HG03103 (cell line): Measurements from ENCODE around the gene MEA1.

Experiments
- ATAC-seq: cut with Tn5 transposase; IDR thresholded peaks from one replicate; pipeline ENCODE4 v1.9.1; 2021; ENCODE audit warnings: low read depth; ENCODE audit not compliant: unreplicated experiment

The MEA1 gene

DNA sequence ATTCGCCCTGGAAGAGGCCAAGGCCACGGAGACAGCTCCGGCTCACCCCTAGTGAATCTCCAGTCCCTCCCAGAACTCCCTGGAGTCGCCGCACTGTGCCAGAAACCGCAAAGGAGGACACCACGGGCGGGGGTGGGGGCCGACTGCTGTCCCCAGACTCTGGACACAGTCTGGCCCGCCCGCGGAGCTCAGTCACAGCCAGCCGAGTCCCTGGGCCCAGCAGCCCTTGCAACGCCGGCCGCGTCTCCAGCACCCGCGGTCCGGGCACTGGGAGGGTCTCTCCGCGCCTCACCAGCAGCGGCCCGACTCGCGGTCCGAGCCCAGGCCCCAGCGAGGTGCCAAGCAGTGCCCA is 35.3 kb downstream of the MEA1 start:
- ATAC-seq: peak; percentile 8

DNA sequence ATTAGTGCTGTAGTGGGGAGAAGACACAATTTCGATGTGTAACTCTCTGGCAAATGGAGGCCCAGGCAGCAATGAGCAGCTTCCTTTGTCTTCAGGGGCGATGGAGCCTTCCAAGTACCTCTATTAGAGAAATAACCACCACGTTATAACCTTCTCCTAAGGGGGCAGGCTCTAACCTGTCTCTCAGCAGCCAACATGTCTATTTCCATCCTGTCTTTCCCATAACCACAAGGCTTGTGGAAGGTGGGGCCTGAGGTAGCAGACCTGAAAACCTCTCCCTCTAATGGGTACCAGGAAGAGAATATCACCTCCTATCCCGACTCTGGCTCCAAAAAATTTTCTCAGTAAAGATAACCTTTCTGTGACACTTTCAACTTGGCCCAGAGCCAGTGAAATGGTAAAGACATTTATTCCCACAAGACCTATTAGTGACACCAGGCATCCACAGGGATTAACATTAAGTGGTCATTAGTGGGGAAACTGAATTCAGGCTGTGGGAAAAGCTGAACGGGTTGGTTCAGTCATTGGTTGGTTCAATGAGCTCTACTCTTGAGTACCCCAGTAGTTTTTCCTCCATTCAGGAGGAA is 38.7 kb downstream of the MEA1 start:
- ATAC-seq: no peak

DNA sequence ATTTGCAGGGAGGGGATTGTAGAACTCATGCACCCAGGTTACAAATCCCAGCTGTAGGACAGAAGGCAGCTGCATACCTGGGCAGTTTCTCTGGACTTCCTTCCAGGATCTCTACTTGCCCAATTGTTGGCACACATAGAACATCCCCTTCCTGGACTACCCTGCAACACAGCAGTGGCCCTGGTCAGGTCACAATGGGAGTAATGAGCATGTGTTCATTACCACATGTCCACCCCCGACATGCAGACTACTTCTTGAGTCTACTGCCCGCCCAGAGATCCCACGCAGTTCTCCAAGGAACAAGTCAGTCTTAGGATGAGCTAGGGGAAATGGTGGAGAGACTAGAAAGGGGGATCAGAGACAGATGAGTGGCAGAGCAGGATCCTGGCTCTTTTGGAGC is 39.8 kb downstream of the MEA1 start:
- no peak for ATAC-seq

DNA sequence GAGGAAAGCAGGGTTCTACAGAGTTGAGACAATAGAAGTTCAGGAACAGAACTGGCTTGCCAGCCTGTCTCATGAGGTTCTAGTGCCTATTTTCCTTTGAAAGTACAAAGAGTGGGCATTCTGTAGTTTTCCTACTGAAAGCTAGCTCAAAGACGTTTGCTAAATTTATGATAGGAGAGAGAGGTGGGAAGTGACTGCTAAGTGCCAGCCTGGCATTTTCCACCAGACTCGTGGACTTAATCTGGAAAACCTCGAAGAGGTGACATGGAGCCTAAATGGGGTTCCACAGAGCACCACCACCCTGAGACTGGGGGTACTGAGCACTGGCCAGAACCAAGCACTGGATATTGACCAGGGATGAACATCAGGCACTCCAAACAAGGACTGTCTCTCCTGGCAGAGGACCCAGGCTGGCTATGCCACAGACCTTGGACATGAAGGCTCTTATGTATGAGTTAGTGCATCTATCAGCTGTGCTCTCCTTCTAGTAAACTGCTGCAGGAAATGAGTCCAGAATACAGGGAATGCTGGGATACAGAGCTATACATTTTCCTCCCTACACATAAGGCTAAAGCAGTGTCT is 41.9 kb downstream of the MEA1 start:
- ATAC-seq: no peak

DNA sequence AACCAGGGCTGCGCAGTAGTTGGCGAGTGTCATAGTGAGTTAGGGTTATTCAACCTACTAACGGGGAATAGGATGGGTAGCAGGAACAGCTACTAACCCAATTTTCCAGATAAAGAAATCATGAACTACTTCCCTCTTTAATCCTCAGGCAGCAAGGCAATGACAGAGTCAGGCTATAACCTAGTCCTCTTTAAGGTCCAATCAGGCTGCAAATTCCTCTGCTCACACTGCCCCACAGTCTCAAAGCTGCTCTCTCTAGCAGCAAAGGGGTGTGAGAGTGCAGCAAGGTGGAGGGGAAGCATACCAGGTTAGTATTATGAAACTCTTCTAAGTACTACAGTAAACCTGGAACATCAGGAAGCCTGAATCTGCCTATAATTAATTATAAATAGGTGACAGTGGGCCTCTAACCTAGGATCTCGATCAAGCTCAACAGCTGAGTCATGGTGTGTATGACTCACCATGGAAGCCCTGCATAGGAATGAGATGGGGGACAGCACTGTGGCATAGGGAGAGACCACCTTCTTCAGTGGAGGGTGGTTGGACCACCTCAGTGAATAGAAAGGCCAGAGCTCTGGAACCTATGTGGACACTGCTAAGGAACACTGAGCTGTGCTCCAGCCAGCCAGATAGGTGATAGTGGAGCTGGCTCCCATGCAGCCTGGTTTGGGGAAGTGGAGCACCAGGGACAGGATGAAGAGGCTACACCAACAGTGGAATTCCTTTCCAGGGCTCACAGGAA is 42.7 kb downstream of the MEA1 start:
- no peak for ATAC-seq

DNA sequence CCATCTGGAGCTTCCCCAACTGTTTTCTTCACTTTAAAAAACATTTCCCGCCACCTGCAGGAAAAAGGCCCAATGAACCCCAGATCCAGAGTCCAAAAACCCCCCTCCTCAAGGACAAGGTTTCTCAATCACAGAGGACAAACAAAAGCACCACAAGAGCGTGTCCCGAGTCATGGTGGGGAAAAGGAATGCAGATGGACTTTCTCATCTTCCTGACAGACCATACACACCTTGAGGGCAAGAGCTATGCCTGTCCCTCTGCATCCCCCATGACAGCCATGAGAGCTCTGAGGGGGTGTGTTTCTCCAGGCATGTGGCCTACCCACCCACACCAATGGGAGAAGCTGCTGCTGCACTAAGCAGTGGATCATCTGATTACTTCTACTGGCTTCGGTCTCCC is 43.8 kb downstream of the MEA1 start:
- no peak for ATAC-seq

DNA sequence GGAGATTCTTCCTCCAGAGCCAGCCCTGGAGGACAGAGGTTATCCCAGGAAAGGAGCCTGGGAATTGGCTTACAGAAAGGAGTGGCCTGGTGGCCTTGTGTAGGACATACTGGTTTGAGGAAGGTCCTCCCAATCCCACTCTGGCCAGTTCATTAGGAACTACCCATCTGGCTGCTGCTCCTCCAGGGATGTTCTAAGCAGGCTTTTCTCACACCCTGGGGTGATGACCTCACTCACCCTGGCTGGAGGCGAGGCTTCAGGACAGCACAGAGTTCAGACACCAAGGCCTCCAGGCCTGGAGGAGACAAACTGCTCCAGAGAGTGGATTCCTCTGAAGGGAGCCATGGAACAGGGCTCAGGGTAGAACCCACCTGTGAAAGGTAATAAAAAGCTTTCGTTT is 44.3 kb downstream of the MEA1 start:
- no peak for ATAC-seq

DNA sequence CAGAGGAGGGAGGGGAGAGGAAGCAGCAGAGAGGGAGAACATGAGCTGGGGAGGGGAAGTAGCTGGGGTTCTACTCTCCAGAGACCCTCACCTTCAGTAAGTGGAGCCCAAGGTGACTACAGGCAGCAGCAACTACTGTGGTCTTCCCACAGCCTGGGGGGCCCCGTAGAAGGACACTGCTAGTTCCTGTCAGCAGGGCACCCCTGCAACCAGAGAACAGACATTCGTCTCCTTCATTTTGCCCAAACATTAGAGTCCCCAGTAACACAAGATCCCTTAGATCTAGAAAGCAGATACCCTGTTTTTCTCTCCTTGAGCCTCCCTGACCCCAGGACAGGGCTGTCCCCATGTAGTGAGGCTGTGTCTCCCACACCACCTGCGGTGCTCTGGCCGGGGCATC is 45.0 kb downstream of the MEA1 start:
- no peak for ATAC-seq

DNA sequence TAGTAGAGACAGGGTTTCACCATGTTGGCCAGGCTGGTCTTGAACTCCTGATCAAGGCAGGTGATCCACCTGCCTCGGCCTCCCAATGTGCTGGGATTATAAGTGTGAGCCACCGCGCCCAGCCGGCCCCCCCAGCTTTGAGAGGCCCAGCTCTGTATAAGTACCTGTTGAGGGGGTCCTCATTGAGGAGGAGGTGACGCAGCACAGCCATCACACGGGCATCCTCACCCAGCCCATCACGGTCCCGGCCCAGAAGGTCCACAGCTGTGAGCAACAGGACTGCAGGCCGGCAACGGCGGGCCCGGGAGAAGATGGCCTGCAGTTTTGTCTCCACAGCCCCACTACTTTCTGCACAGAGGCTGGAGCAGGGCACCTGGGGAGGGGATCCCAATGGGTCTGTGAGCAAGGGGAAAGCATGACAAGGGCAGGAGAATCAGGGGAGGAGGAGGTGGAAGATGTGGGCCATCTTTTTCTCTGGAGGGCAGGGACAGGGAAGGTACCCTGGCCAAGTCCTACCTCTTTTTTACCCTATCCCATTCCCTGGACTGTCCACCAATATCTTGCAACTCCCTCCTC is 45.5 kb downstream of the MEA1 start:
- no peak for ATAC-seq

DNA sequence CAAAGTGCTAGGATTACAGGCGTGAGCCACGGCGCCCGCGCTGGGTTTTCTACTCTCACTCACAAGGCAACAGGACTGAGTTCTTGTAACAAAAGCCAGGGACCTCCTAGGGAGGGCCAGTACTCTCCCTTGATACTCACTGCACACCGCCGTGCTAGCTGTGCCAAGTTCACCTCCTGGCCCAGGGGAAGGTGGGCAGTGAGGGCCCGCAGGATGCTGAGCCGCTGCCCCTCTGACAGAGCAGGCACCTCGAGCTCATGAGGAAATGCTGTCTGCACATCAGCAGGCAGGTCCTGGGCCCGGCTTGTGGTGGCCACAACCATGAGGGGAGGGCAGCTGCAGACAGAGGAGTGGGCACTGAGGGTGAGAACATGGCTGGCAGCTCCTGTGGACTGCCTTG is 46.5 kb downstream of the MEA1 start:
- no peak for ATAC-seq

DNA sequence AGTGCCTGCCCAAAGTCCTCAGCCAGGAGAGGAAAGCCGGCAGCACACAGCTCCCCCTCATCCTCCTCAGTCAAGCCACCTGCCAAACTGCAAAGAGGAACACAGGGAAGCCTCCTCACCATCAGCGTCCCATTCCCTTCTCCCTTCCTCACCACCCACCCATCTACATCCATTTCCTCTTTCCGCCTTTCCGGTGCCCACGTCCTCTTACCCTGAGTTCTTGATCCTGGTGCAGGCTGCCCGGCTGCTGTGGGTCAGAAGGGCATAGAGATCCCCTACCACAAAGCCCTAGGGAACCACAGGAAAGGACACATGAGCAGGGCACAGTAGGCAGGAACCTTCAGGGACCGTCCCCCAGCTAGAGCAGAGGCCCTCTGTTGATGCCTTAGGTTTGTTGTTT is 47.2 kb downstream of the MEA1 start:
- no peak for ATAC-seq

DNA sequence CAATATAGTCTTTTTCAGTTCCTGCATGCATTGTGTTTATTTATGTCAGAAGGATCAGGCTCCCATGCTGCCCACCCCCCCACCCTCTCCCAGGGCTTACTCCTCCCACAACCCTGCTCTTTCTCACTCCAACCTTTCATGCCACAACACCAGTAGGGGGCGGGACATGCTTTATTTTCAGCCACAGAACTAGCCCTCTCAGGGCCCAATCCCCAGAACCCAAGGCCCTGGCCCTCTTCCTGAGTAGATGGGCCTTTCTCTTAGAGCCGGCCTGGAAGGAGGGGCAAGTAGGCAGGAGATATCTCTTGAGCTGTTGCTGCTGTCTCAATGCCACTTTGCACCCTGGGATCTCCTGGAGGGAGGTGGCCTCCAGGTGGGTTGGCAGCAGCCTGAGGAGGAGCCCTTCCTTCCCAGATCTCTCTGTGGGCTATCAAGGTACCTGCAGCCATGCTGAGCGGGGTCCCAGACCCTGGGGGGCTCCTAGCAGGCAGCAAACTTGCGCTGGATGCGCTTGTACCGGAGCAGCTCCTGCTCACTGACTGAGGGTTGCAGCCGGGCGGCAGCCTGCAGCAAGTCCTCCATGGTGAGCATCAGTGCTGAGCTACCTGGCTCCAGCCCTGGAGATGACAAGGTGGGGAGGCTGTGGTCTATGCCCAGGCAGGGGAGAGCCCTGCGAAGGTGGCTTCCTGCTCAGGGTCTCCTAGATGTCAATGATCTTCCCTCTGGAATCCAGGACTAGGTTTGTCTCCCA is 49.7 kb downstream of the MEA1 start:
- no peak for ATAC-seq

DNA sequence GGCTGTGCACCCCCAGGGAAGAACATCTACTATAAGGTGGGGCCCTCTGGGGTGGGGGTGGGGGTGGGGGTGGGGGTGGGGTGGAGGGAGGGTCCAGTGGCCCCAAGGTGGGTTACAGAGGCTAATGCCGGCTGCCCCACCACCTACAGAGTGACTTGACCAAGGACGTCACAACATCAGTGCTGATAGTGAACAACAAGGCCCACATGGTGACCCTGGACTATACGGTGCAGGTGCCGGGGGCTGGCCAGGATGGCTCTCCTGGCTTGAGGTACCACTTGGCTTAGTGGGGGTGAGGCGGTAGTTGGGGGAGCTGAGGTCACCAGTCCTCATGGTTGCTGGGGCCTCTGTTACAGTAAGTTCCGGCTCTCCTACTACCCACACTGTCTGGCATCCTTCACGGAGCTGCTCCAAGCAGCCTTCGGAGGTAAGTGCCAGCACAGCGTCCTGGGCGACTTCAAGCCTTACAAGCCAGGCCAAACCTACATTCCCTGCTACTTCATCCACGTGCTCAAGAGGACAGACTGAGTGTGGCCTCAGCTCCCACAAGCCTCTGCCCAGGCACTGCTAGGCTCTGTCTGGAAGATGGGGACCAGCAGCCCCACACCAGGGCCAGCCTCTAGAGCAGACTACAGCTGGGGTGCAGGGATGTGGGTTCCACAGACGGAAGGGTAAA is 50.4 kb downstream of the MEA1 start:
- ATAC-seq: no peak

DNA sequence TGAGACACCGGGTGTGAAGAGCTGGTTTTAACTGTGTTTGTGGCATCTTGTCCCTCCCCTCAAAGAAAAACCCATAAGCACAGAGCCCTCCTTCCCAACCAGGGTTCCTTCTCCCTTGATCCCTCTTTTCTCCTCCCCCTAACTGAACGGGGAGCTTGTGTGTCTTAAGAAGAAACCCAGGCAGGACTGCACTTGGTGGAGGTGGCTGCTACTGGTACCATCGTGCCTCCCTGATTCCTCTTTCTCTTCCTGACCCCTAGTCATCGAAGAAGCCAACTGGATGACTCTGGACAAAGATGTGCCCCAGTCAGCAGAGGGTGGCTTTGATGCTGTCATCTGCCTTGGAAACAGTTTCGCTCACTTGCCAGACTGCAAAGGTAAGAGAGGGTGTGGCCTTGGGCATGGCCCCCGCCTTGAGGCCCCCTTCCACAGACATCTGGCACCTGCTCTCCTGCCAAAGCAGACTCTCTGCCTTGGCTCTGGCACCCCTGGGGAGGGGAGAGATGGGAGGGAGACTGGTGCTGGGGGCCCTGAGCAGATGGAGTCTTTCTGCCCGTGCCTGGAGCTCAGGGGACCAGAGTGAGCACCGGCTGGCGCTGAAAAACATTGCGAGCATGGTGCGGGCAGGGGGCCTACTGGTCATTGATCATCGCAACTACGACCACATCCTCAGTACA is 51.1 kb downstream of the MEA1 start:
- ATAC-seq: no peak

DNA sequence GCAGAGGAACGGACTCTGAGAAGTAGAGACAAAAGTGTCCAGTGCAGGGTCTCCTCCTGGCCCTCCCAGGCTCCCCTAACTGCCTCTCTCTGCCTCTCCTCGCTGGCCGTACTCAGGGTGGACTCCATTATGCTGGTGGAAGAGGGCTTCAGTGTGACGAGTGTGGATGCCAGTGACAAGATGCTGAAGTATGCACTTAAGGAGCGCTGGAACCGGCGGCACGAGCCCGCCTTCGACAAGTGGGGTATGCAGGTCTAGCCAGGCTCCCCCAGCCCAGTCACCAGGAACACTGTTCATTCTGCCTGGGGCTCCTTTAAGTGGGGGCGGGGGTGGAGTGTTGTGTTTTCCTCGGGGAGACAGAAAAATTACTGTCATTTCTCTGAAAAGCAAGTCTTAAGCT is 51.6 kb downstream of the MEA1 start:
- no peak for ATAC-seq
